Measurements from ENCODE around the gene FAT1. TPM values are rescaled to one million over a fixed set of nuclear protein-coding genes. Genes with fewer than 3 reads are reported as not detected.

The FAT1 gene
- total RNA-seq, 2 experiments from 2014 or later: under 0.01 to 0.08 TPM

DNA sequence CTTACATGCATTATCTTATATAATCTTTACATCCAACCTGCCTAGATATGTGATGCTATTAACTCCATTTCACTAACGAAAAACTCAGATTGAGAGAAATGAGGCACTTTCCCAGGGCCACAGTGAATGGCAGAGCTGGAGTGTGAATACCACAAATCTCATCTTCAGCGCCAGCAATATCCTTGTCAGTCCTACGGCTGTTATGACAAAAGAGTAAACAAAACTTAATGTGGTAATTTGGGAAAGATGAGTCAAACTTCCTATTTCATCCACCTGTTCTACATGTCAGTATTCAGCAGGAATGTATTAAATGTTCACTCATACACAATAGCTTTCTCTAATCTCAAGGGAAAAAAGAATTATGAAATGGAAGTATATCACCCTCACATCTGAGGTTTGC lies 56.9 kb downstream of the FAT1 start:
- Histone ChIP-seq H3K79me2 (ENCODE audit: insufficient read depth, low read depth, low read length) (no peaks in the 10 kb centered on the region), H3K27ac (ENCODE audit: low read depth, low read length, poor library complexity, severe bottlenecking) (no peak overlapping the region), H3K9me2 (ENCODE audit: insufficient read depth, low read length) (no peaks in the 10 kb centered on the region), H4K20me1 (ENCODE audit: insufficient read depth, low read length) (no peaks in the 10 kb centered on the region), H3K9me3 (ENCODE audit: low read length) (no peaks in the 10 kb centered on the region), H2AFZ (ENCODE audit: low read length) (no peak overlapping the region), H3K4me2 (ENCODE audit: low read length) (no peak overlapping the region), H3K4me3 (ENCODE audit: low read depth, low read length, poor library complexity, severe bottlenecking) (no peak overlapping the region), H3K4me1 (ENCODE audit: insufficient read depth, low read length, poor library complexity, severe bottlenecking) (no peaks in the 10 kb centered on the region), H3K36me3 (ENCODE audit: insufficient read depth, low read length) (no peaks in the 10 kb centered on the region)
- intact Hi-C loops (cut with micrococcal nuclease; ENCODE audit: unreplicated experiment): no loop called here
- BruUV-seq (replicated peaks): no TSS peak
- TF ChIP-seq, protein P1, sequence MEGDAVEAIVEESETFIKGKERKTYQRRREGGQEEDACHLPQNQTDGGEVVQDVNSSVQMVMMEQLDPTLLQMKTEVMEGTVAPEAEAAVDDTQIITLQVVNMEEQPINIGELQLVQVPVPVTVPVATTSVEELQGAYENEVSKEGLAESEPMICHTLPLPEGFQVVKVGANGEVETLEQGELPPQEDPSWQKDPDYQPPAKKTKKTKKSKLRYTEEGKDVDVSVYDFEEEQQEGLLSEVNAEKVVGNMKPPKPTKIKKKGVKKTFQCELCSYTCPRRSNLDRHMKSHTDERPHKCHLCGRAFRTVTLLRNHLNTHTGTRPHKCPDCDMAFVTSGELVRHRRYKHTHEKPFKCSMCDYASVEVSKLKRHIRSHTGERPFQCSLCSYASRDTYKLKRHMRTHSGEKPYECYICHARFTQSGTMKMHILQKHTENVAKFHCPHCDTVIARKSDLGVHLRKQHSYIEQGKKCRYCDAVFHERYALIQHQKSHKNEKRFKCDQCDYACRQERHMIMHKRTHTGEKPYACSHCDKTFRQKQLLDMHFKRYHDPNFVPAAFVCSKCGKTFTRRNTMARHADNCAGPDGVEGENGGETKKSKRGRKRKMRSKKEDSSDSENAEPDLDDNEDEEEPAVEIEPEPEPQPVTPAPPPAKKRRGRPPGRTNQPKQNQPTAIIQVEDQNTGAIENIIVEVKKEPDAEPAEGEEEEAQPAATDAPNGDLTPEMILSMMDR (conservative IDR thresholded peaks at IDR 0.05; ENCODE audit: low read length): no peak
- DNase-seq (ENCODE audit: low spot score): no peak
- ChIA-PET CTCF (ENCODE audit: unreplicated experiment) (no interaction called here), POLR2A (no interaction called here)

DNA sequence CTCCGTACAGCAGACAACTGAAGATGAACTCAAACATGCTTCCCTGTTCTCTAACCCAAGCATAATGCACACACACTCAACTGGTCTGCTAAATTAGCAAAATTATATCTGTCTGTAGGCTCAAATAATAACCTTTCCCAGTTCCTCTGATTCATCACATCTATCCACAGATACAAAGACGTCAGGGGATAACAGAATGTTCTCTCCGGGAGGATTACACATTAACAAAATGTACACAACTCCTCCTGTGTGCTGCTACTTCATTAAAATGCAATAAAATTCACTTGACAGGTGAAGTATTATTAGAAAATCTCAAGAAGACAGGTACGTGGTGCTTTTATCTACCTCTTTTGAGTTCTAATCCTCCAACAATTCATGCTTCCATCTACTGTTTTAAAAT lies 57.4 kb downstream of the FAT1 start:
- no TSS peak for BruUV-seq (replicated peaks)
- Histone ChIP-seq H4K20me1 (ENCODE audit: insufficient read depth, low read length) (no peaks in the 10 kb centered on the region), H3K4me1 (ENCODE audit: insufficient read depth, low read length, poor library complexity, severe bottlenecking) (no peaks in the 10 kb centered on the region), H3K27ac (ENCODE audit: low read depth, low read length, poor library complexity, severe bottlenecking) (no peak overlapping the region), H3K9me3 (ENCODE audit: low read length) (no peaks in the 10 kb centered on the region), H3K9me2 (ENCODE audit: insufficient read depth, low read length) (no peaks in the 10 kb centered on the region), H2AFZ (ENCODE audit: low read length) (no peak overlapping the region), H3K36me3 (ENCODE audit: insufficient read depth, low read length) (no peaks in the 10 kb centered on the region), H3K4me3 (ENCODE audit: low read depth, low read length, poor library complexity, severe bottlenecking) (no peak overlapping the region), H3K79me2 (ENCODE audit: insufficient read depth, low read depth, low read length) (no peaks in the 10 kb centered on the region), H3K4me2 (ENCODE audit: low read length) (no peak overlapping the region)
- ChIA-PET POLR2A (interaction anchor here (0.6 kb wide), 1 partner anchor 760 kb away, joined by 4 read pairs; no protein-coding TSS in a partner anchor), CTCF (ENCODE audit: unreplicated experiment) (no interaction called here)
- intact Hi-C loops (cut with micrococcal nuclease; ENCODE audit: unreplicated experiment): no loop called here
- TF ChIP-seq EZH2phosphoT487 (IDR thresholded peaks at IDR 0.05; ENCODE audit: borderline replicate concordance, low read depth, low read length): no peak
- TF ChIP-seq, protein P1 (conservative IDR thresholded peaks at IDR 0.05; ENCODE audit: low read length): no peak
- DNase-seq (ENCODE audit: low spot score): no peak

DNA sequence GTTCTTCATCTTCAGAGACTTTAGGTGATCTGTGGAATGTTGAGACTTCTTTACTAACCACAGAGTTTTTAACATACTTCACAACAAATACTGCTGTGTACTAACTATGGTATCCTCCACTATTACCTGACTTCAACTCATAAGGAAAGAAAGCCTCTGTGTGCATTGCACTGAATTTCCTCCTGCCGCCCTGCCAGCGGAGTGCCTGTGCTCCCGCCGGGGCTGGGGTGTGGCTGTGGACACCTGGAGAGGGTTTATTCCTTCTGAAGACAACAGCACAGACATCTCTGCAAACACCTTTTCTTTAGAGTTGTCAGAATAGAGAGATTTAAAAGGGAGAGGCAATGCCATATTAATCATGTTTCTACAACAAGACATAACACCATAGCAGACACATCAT lies 63.3 kb downstream of the FAT1 start:
- TF ChIP-seq, protein P1 (conservative IDR thresholded peaks at IDR 0.05; ENCODE audit: low read length): no peak
- no peak for TF ChIP-seq EZH2phosphoT487 (IDR thresholded peaks at IDR 0.05; ENCODE audit: borderline replicate concordance, low read depth, low read length)
- Histone ChIP-seq H4K20me1 (ENCODE audit: insufficient read depth, low read length) (no peaks in the 10 kb centered on the region), H3K9me2 (ENCODE audit: insufficient read depth, low read length) (no peaks in the 10 kb centered on the region), H3K4me3 (ENCODE audit: low read depth, low read length, poor library complexity, severe bottlenecking) (no peak overlapping the region), H3K79me2 (ENCODE audit: insufficient read depth, low read depth, low read length) (no peaks in the 10 kb centered on the region), H2AFZ (ENCODE audit: low read length) (no peak overlapping the region), H3K4me1 (ENCODE audit: insufficient read depth, low read length, poor library complexity, severe bottlenecking) (no peaks in the 10 kb centered on the region), H3K27ac (ENCODE audit: low read depth, low read length, poor library complexity, severe bottlenecking) (no peak overlapping the region), H3K9me3 (ENCODE audit: low read length) (no peaks in the 10 kb centered on the region), H3K36me3 (ENCODE audit: insufficient read depth, low read length) (no peaks in the 10 kb centered on the region), H3K4me2 (ENCODE audit: low read length) (no peak overlapping the region)
- DNase-seq (ENCODE audit: low spot score): no peak
- ChIA-PET CTCF (ENCODE audit: unreplicated experiment) (no interaction called here), POLR2A (no interaction called here)
- no TSS peak for BruUV-seq (replicated peaks)
- intact Hi-C loops (cut with micrococcal nuclease; ENCODE audit: unreplicated experiment): no loop called here

Data from OCI-LY7 (cell line).